GM21381 (cell line): ENCODE data around the gene TTC27.
"Not testable (repeated sequence)": the region's sequence is repeated elsewhere in the genome, so short reads cannot be mapped to it uniquely, and the experiment has no call there.

Experiments used
- ATAC-seq: cut with Tn5 transposase; IDR thresholded peaks from one replicate; pipeline ENCODE4 v1.9.1; 2021; ENCODE audit warnings: mild to moderate bottlenecking, moderate library complexity; ENCODE audit not compliant: unreplicated experiment

Gene TTC27

DNA sequence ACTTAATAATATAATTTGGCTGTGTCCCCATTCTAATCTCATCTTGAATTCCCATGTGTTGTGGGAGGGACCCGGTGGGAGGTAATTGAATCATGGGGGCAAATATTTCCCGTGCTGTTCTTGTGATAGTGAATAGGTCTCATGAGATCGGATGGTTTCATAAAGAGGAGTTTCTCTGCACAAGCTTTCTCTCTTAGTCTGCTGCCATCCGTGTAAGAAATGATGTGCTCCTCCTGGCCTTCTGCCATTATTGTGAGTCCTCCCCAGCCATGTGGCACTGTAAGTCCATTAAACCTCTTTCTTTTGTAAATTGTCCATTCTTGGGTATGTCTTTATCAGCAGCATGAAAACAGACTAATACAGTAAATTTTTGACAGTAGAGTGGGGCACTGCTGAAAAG is 216.4 kb downstream of the TTC27 start:
- no peak for ATAC-seq

DNA sequence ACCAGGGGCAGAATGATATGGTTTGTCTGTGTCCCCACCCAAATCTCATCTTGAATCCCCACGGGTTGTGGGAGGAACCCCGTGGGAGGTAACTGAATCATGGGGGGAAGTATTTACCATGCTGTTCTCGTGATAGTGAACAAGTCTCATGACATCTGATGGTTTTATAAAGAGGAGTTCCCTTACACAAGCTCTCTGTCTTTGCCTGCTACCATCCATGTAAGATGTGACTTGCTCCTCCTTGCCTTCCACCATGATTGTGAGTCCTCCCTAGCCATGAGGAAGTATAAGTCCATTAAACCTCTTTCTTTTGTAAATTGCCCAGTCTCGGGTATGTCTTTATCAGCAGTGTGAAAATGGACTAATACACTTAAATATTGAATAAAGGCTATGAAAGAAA is 218.4 kb downstream of the TTC27 start:
- ATAC-seq = not testable (repeated sequence)

DNA sequence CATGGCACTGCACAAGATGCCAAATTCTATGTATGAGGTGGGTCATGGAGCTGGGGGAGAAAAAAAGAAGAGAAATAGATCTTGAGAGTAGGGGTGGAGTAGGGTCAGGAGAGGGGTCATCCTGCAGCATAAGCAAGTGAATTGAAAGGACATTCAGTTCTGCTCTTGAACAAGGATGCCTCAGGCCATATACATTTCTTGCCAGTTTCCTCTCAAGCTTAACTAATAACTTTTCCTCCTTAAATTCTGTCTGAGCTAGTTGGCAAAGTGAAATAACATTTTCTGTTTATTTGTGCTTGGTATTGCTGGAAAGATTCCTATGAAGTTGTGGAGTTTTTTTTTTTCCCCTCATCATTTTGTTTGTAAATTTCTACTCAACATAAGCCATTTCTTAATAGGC is 219.9 kb downstream of the TTC27 start:
- no peak for ATAC-seq

DNA sequence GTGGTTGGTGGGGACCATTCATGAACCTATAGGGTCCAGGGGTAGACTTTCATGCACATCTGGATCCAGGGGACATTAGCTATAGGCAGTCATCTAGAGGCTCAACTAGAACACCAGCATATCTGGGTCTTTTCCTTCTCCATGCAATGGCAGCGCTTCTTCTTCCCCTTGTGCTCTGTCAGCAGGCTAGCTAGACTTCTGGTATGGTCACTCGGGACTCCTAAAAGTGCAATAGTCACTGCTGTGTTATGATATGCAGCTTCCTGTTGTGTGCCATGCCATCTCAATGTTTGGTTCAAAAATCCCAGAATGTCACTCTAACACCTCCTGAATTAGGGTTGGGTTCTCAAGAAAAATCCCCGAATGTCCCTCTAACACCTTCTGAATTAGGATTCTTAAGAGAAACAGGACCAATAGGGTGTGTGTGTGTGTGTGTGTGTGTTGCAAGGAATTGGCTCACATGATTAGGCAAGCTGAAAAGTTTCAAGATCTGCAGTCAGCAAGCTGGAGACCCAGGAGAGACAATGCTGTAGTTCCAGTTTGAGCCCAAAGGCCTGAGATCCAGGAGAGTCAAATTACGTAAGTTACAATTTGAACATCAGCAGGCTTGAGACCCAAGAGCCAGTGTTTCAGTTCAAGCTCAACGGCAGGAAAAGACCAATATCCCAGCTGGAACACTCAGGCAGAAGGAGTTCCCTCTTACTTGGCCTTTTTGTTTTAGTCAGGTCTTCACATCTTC is 221.8 kb downstream of the TTC27 start:
- ATAC-seq = no peak

DNA sequence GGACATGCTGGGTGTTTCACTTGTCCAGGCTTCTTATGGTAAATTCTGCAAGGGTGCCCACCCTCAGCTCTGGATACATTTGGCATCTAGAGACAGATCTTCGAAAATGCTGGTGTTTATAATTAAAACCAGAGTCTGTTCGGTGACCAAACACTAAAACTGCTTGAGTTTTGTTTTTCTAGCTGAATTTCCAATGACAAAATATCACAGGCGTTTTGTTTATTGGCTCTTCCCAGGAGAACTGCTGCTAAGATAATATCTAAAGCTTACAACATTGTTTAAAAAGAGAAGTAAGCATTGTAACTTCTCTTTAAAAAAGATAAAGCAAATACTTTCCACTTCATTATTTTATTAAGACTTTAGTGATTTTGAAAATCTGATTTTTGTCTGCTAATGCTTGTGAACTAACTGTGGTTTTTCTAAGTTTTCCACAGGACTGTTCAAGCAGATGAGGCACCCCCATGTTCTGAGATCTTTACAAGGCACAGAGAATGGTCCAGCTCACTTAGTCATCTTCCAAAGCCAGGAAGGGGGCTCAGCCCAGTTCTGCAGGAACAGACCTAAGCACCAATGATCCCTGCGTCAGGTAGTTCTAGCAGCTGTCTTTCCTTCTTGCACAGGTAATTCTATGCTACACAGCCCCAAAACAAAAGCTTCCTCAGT is 224.1 kb downstream of the TTC27 start:
- no peak for ATAC-seq

DNA sequence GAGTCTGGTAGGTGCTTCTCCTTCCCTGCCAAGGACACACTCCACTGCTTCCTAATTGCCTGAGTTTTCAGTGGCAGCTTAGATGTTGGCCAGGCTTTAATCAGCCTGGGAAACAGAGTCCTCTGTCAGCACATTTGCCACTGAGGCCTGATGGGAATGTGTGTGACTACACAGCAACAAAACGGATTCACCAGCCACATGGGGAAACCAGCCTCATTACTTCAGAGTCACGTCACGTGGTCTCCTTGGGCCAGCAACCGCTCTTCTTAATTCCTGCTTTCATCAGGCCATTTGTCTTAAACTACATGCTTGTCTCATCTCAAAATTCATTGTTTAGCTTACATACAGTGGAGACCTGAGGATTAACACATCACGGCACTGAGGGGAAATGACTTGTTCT is 225.0 kb downstream of the TTC27 start:
- no peak for ATAC-seq

DNA sequence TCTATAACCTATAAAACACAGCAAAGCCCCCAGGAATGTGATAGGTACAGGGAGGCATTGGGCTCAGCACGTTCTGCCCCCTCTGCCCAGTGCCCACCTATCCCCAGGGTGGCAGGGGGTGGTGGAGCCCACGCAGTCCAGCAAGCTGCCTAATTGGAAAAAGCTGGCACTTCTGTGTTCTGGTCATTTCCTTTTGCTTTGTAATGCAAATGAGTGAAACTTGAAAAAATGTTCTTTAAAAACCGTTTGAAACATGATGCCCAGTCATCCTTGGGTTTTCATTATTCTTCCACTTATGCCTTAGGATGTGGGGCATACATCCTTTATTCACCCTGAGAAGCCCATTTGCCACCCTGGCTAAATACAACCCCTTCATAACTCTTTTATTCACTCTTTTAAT is 229.0 kb downstream of the TTC27 start:
- no peak for ATAC-seq

DNA sequence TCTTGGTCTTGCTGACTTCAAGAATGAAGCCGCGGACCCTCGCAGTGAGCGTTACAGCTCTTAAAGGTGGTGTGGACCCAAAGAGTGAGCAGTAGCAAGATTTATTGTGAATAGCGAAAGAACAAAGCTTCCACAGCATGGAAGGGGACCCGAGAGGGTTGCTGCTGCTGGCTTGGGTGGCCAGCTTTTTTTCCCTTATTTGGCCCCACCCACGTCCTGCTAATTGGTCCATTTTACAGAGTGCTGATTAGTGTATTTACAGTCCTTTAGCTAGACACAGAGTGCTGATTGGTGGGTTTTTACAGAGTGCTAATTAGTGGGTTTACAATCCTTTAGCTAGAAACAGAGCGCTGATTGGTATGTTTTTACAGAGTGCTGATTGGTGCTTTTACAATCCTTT is 230.9 kb downstream of the TTC27 start:
- no peak for ATAC-seq

DNA sequence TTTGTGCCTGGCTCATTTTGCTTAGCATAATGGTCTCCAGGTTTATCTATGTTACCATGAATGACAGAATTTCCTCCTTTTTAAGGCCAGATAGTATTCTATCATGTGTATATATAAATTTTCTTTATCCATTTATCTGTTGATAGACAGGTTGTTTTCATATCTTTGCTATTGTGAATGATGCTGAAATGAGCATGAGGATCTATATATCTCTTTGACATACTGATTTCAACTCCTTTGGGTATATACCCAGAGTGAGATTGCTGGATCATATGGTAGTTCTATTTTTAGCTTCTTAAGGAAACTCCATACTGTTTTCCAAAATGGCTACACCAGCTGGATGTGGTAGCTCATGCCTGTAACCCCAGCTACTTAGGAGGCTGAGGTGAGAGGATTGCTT is 232.5 kb downstream of the TTC27 start:
- no peak for ATAC-seq

DNA sequence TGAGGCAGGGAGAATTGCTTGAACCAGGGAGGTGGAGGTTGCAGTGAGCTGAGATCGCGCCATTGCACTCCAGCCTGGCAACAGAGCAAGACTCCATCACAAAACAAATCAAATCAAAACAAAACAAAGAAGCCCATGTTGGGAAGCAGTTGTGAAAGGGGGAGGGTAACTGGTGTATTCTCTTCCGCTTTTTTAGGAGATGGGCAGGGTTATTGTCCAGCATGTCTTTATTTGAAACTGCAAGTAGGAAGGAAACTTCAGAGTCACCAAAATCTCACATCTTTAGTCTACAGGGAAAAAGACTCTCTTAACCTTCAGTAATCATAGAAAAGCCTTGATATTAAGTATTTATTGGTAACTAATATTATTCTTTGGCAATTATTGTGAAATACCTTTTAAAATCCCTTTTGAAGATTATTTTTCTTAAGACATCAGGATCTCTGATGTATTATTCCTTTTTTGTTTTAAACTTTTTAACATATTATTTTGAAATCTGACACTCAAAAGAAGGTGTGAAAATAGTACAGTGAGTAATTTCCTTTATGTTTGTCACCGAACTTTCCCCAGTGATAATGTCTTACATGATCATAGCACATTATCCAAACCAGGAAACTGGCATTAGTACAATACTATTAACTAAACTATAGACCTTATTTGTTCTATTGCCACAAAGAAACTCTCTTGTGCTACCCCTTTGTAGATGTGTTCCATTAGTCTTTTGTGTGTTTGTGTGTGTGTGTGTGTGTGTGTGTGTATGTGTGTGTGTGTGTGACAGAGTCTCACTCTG is 234.6 kb downstream of the TTC27 start:
- no peak for ATAC-seq

DNA sequence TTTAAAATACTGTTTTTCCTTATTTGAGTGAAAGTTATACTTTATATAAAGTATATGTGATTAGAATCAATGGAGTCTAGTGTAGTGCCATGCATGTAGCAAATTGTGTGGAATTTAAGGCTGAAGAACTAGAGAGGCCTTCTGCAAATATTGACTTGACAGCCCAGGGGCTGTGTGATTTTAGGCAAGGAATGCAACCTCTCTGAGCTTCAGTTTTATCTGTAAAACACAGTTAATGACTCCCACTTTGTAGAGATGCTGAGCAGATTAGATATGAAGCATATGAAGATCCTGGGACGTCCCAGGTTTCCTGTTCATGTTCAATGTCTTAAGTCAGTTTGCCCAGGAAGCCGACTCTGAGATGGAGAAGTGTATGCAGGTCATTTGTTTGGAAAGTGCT is 235.5 kb downstream of the TTC27 start:
- ATAC-seq = no peak

DNA sequence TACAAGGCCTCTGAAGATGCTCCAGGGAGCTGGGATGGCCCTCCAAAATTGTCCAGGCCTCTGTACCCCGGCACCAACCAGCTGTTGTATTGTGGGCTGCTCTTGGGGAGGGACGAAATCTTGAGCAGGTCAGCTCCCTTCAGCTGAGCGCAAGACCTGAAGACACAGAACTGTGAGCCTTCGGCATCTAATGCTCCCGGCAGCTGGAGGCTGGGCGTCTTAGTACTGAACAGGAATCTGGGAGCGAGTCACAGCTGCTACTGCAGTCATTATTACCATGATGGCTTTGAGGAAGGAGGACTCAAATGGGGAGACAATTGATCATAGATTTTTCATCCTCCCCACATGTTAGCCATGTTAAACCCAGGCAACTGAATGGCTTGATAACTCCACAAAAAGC is 236.0 kb downstream of the TTC27 start:
- no peak for ATAC-seq

DNA sequence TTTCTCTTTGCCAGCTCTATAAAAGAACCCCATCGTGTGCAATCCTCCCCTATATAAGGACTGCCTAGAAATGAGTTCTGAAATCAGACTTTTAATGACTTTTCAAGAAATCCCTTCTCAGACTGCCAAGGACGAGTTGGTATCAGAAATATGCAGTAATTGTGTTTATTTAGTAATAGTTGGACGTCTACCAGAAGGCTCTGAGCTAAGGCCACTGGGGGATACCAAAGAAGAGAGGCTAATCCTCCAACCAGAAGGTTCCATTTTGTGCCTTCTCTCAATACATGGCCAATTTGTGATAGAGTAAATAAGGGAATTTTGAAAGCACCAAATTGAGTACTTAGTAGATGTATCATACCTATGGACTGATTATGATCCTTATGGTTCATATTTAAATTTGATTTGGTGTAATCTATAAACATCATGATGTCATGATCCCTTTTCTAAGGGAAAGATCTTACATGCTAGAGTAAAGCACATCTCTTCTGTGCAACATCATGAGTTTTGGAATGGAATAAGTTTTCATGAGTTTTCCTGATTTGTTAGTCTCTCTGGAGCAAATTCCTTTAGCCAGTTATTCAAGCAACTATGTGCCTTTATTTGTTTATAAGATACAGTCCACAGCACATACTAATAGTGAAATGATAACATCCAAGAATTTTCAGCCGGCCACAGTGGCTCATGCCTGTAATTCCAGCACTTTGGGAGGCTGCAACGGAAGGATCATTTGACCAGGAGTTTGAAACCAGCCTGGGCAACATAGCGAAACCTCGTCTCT is 236.7 kb downstream of the TTC27 start:
- ATAC-seq = no peak

DNA sequence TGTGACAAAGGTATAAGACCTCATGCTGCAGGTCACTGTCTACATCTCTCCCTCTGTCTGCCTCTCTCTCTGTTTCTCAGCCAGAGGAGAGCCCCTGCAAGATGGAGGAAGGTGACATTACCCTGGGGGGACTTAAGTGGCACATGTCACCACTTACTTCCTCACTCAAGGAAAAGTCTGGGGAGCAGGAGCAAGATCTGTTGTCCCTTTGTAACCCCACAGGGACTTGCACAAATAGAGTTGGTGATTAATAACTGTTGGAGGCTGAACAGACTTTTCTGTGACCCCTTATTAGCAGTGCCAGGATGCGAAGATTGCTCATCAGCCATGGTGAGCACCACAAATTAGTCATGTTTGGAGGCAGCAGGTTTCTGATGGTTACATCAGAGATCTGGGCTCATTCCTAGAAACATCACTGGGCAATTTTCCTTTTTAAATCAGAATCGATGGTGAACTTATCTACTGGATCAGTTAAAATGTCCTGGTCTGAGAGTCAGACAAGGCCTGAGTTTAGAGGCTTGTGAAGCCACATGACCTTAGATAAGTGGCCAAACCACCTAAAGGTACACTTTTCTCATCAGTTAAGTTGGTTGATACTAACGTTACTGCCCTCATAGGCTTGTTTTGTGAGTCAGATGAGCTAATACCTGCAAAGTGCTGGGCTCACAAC is 237.7 kb downstream of the TTC27 start:
- ATAC-seq = no peak

DNA sequence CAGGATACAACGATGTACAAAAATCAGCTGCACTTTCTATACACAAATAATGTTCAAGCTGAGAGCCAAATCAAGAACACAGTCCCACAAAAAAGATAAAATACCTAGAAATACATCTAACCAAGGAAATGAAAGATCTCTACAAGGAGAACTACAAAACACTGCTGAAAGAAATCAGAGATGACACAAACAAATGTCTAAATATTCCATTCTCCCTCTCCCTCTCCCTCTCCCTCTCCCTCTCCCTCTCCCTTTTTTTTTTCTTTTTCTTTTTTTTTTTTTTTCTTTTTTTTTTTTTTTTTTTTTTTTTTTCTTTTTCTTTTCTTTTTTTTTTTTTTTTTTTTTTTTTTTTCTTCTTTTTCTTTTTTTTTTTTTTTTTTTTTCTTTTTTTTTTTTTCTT is 238.6 kb downstream of the TTC27 start:
- ATAC-seq = not testable (repeated sequence)
